ENCODE results near the gene LRRC8C. TPM values are rescaled to one million over a fixed set of nuclear protein-coding genes. Genes with fewer than 3 reads are reported as not detected.

Gene LRRC8C
- polyA plus RNA-seq, 3 donors: 1.3 to 10.4 (median 4.9) TPM

DNA sequence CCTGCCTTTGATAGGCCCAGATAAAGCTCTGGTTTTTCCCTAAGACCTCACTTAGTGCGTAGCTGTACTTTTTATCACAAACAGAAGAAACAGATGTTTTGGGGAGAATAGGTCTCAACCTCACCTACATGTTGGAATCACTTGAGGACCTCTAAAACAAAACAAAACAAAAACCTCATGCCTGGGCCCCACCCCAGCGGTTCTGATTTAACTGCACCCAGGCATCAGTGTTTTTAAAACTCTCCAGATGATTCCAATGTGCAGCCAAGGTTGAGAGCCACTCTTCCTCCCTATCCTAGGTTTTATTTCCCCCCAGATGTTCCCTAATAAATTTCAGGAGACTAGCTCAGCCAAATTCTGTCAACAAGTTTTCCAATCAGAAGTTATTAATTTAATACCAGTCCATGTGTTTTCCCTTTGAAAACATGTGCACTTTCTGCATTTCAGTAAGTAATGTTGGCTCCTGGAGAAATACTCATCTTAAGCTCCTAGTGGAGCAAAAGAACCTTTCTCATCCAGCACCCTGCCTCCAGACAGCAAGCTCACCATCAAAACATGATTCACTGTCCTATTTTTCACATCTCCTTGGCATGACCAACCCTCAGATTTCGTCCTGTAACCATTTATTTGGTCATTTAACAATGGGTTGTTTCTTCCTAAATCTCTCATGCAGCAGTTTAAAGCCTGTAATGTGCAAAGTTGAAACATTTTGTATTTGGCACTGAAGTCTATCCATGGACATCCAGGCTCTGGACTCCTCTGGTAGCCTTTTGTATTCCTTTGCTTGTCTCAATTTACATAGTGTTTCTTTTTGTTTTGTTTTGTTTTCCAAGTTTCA is 27.5 kb downstream of the LRRC8C start:
- WGBS, 3 donors: 55 to 76% (median 63%) methylated on average over 3 of the region's 3 CpGs
- H3K27ac ChIP-seq (ENCODE audit: low read depth, low read length): no peak overlapping the region

DNA sequence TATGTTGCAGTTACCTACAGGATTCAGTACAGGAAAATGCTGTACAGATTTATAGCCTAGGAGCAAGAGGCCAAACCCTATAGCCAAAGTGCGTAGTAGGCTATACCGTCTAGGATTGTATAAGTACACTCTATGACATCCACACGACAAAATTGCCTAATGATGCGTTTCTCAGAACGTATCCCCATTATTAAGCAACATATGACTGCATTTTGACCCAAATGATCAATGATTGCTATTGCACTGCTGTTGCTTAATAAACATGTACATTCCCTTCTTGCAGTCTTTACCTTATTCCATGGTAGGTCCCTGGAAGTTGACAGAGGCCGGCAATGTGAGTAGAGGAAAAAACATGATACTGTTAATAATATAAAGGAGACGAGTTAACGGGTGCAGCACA is 33.0 kb downstream of the LRRC8C start:
- no peak overlapping the region for H3K27ac ChIP-seq (ENCODE audit: low read depth, low read length)
- WGBS, 3 donors: 78 to 95% (median 80%) methylated on average over 8 of the region's 8 CpGs

DNA sequence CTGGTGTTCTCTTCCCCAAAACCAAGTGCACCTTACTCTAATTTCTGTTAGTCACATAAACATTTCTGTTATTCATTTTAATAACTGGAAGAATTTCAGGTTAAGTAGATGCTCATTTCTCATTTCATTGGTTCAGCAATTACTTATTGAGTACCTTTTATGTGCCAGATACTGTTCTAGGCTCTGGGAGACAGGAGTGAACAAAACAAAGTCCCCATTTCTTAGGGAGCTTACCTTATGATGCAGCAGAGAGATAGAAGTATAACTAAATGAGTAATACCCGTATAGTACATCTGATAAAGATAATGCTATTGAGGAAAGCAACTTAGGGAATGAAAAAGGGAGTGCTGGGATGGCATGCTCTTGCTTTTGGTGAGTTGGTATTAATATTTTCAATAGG is 33.7 kb downstream of the LRRC8C start:
- 49 to 81% (median 73%) methylated on average over 1 of the region's 1 CpG for WGBS, 3 donors
- no peak overlapping the region for H3K27ac ChIP-seq (ENCODE audit: low read depth, low read length)

DNA sequence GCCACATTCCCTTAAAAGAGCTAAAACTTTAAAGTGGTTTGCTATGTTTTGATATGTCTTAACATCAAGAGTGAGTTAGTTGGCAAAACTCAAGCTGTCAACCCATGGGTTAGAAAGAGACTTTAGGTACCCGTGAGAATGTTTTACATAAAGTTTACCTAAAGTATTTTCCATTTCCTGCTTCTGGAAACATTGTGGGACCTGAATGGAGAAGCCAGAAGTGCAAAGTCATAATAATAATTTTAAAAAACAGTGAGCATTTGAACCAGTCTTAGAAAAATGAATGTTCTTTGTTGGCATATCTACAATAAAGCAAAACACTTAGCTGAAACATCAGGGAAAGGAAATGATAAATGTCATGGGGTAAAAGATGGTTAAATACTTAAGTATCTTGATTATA is 34.8 kb downstream of the LRRC8C start:
- WGBS, 3 donors: 20 to 60% (median 50%) methylated on average over 1 of the region's 1 CpG
- H3K27ac ChIP-seq (ENCODE audit: low read depth, low read length): no peak overlapping the region

DNA sequence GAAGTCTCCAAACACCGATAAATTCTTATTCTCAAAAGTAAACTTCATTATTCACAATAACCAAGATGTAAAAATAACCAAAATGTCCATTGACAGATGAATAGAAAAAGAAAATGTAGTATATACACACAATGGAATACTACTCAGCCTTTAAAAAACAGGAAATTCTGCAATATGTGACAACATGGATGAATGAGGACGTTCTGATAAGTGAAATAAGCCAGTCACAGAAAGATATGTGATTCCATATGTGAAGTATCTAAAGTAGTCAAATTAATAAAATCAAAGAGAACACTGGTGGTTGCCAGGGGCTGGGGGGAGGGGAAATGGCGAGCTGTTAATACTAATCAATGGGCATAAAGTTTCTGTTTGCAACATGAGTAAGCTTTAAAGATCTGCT is 36.0 kb downstream of the LRRC8C start:
- WGBS, 3 donors: 82 to 92% (median 88%) methylated on average over 3 of the region's 3 CpGs
- no peak overlapping the region for H3K27ac ChIP-seq (ENCODE audit: low read depth, low read length)

DNA sequence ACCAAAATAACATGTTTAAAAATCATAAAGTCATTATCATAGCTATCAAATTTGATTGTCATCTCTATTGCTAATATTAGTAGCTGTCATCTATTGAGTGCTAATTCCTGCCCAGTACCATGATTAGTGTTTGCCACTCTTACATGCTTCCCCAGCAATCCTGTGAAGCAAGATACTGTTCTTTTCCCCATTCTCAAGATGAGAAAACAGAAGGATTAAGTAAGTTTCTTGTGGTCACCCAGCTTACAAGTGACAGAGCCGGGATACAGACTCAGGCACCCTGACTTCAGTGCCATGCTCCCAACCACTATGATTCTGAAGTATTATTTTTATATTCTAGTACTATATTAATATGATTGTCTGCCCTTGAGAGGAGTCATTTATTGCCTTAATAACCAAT is 36.5 kb downstream of the LRRC8C start:
- H3K27ac ChIP-seq (ENCODE audit: low read depth, low read length): no peak overlapping the region
- 64 to 92% (median 66%) methylated on average over 1 of the region's 1 CpG for WGBS, 3 donors

DNA sequence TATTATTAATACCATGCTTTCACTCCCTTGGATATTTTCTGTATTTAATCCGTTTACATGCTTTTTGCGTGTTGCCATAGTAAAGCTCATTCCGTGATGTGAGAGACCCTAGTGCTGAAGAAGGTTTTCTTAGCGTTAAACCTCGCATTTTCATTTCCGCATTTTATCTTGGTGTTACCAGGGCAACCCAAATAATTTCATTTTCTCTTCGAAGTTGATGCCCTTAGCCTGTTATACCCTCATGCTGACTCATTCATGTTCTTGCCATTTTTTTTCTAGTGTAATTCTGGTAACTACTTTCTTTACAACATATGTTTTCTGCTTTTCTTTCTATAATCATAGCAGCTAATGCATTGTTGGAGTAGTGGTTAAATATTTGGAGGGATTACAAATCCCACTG is 37.2 kb downstream of the LRRC8C start:
- H3K27ac ChIP-seq (ENCODE audit: low read depth, low read length): no peak overlapping the region
- 63 to 84% (median 76%) methylated on average over 7 of the region's 7 CpGs for WGBS, 3 donors

DNA sequence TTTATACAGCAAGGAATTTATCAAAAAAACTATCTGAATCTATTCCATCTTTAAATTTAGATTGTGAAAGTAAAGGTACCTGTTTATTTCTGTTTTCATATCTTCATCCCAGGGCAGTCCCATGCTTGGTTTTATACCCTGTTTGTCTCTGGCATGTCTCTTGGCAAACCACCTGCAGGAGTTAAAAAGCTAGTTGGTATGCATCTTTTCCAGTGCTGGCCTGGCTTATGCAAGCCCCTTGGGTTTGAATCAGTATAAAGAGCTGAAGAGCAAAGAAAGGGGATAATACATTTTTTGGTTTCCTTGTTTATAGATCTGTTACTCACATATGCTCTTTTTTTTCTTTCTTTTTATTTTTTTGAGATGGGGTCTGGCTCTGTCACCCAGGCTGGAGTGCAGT is 37.8 kb downstream of the LRRC8C start:
- H3K27ac ChIP-seq (ENCODE audit: low read depth, low read length): no peak overlapping the region

DNA sequence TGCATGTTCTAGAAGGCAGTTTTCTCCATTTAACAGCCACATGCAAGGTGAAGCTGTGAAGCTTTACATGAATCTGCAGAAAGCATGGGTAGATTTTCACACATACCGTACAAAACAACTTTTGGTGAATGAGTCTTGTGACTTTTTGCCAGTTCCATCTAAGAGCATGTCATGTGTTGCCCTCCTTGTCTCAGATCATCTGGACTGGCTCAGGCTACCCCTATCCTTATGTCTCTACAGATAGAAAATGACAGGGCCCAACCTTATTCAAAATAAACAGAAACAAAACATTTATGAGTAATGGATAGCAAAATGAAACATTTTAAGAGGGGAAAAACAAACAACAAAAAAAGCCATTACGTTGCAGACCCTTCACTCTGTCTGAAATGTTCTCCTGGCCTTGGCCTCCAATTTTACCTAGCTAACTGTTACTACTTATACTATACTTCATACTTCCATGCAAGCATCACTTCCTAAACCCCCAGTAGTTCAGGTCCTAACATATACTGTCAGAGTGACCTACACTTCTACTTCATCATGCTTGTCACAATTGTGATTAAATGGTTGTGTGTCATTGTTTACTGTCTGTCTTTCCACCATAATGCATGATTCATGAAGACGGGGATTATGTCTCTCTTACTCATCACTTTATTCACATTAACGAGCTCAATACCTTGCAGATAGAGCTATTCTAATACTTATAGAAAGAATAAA is 39.0 kb downstream of the LRRC8C start:
- 67 to 78% (median 72%) methylated on average over 4 of the region's 4 CpGs for WGBS, 3 donors
- H3K27ac ChIP-seq (ENCODE audit: low read depth, low read length): no peak overlapping the region

DNA sequence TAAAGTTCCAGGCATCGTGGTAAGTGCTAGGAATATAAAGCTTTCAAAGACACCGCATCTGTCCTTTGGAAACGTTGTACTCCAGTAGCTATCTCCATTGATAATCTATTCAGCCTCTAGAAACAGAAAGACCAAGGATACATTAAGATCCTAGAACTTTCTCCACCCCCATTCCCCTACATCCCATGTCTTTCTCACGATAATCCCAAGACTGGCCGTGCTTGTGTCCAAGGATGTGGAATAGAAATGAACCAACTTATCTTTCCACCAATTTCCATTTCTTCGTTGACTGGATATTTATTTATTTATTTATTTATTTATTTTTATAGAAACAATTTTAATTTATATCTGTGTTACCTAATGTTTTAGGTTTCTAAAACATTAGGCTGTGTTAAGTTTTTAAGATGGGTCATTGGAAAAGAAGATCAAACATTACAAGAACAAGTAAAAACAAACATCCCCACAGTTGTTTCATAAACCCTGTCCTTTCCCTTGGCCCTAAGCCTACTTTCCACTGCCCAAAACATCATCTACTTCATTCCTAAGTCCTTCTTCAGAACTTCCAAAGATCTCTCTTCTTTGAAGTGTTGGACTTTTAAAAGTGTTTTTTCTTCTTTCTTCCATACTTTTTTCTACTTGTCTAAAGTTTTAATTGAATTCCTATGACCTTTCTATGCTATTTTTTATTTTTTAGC is 39.7 kb downstream of the LRRC8C start:
- 77 to 81% (median 79%) methylated on average over 6 of the region's 6 CpGs for WGBS, 3 donors
- no peak overlapping the region for H3K27ac ChIP-seq (ENCODE audit: low read depth, low read length)

DNA sequence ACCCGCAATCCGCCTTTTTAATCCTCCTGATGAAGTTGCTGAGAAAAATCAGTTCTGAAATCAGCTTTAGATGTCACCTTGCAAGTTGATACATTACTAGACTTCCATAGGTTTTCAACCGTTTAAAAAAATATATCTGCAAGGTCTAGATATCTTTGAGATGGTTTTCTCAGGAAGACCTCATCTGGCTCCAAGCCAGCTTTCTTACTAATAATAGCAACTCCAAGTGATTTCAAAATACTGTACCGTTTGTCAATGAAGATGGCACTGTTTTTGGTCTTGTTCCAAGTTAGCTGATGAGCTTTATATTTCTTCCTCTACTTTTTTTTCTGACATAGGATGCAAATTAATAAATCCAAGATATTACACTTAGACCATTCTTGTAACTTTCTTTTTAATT is 40.3 kb downstream of the LRRC8C start:
- WGBS, 3 donors: 66 to 83% (median 66%) methylated on average over 4 of the region's 4 CpGs
- H3K27ac ChIP-seq (ENCODE audit: low read depth, low read length): no peak overlapping the region

DNA sequence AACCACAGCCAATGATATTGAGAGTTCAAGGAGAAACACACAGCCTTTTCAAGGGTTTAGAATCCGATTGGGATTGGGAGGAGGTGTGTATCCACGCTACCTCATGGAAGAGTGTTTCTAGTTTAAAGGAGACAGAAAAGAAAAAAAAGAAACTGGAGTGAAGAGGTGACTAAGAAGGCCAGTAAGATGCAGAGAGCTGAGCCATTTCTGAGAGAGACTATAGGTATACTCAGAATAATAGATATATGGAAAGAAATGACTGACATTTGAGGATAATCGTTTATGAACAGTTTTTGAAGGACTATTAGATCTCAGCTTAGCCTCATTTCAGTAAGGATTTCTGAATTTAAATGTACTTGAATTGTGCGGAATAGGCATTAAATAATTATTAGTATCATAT is 42.8 kb downstream of the LRRC8C start:
- WGBS, 3 donors: 85 to 95% (median 95%) methylated on average over 4 of the region's 4 CpGs
- no peak overlapping the region for H3K27ac ChIP-seq (ENCODE audit: low read depth, low read length)

DNA sequence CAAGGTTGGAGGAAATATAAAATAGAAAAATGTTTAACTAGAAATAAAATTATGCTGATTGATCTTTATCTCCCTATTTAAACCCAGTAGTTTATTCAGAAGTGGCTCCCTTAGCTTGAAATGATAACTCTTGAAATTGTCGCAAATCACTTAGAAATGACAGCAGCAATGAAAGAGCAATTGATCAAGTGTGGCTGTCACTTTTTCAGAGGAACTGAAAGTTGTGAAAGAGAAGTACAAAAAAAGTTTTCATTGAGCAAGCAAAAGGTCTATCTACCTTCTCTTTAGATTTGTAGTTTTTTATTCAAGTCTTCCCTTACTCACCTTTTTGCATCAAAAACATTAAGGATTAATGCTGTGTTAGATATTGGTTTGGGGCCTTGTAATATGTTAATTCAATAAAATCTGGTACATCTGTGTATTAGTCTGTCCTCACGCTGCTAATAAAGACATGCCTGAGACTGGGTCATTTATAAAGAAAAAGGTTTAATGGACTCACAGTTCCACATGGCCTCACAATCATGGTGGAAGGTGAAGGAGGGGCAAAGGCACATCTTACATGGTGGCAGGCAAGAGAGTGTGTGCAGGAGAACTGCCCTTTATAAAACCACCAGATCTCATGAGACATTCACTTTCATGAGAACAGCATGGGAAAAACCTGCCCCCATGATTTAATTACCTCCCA is 48.3 kb downstream of the LRRC8C start:
- H3K27ac ChIP-seq (ENCODE audit: low read depth, low read length): no peak overlapping the region
- 83 to 95% (median 94%) methylated on average over 2 of the region's 2 CpGs for WGBS, 3 donors

DNA sequence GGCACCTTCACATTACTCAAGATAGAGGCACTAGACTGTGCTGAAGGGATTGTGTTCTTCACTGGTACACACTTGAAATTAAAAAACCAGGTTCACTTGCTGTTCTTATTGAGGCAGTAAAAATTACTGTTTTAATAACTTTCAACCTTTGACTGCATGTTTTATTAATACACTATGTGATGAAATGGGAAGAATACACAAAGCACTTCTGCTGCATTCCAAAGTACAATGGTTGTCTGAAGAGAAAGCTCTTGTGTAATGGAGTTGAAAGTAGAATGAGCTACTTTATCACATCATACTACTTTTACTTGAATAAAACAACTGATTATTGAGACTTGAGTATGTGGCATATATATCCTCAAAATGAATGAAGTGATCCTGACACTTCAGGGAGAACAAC is 49.7 kb downstream of the LRRC8C start:
- no peak overlapping the region for H3K27ac ChIP-seq (ENCODE audit: low read depth, low read length)

DNA sequence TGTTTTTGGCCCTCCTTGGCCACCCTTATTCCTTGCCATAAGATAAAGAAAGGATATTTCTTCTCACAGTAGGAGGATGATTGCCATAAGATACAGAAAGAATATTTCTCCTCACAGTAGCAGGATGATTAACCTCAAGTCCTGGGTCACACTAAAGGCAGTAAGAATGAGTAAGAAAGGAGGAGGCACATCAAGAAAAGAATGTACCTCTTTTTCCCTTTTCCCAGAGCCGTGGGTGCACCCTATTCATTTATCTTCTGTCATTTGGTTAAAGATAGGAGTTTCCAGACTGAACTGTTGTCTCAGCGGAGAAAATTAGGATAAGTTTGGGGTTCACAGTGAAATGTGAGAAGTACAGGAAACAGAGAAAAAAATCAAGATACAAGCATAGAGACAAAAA is 52.5 kb downstream of the LRRC8C start:
- no peak overlapping the region for H3K27ac ChIP-seq (ENCODE audit: low read depth, low read length)
- 81 to 84% (median 82%) methylated on average over 2 of the region's 2 CpGs for WGBS, 3 donors

DNA sequence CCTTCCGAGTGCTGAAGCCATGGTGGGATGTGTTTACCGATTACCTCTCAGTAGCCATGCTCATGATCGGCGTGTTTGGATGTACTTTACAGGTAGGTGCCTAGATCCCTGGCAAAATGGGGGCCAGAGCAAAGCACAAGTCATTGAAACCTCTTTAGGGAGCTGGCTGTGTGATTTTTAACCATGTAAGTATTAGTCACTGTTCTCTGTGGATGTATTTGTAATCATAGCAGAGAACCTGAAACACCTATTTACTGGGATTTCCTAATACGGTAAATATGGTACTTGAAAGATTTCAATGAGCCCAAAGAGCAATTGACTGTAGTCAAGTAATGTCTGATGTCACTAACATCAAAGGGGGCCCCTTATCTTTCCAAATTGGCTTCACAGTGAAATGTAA is 53.6 kb downstream of the LRRC8C start:
- WGBS, 3 donors: 88 to 97% (median 96%) methylated on average over 5 of the region's 5 CpGs
- no peak overlapping the region for H3K27ac ChIP-seq (ENCODE audit: low read depth, low read length)

DNA sequence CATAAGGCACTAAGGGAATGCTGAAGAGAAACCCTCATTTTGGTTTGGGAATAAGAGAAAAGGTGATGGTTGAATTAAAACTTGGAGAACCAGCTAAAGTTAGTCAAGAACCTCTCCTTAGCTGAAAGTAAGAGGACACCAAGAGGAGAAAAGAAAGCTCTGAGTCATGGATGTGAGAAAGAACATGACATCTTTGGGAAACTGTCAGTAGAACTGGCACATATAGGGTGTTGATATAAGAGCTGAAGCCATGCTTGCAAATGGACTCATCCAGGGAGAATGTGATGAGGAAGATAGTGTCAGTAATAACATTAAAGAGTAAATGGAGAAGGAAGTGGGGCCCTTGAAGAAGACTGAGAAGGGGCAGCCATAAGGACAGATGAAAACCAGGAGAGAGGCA is 54.3 kb downstream of the LRRC8C start:
- H3K27ac ChIP-seq (ENCODE audit: low read depth, low read length): no peak overlapping the region

DNA sequence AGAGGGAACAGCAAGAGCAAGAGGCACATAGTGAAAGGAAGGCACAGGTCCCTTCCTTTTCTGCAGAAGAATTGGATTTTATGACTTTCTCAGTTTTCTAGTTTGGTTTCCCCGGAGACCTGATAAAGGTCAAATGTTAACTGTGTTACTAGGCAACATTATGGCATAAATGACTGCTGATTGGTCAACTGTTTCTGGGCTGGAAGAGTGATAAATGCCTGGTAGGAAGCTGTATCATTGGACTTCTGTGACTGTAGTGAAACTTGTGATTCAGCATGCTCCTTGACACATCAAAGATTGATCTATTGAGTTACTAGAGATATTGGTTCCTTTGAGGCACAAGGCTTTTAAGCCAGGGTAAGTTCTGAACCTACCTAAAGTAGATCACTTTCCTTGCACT is 55.7 kb downstream of the LRRC8C start:
- 82 to 94% (median 85%) methylated on average over 1 of the region's 1 CpG for WGBS, 3 donors
- H3K27ac ChIP-seq (ENCODE audit: low read depth, low read length): no peak overlapping the region

DNA sequence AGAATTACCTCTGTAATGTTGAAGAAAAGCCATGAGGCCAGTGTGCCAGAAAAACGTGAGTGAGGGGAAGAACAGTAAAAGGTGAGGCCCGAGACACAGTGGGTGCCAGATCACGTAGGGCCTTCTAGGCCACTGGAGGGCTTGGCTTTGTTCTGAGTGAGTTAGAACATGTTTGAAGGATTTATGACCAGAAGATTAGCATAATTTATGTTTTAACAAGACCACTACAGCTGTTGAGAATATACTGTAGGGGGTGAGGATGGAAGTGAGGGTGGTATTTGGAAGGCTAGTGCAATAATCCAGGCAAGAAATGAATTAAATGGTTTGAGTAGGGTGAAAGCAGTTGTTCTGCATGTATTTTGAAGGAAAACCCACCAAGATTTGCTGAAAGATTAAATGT is 56.3 kb downstream of the LRRC8C start:
- no peak overlapping the region for H3K27ac ChIP-seq (ENCODE audit: low read depth, low read length)
- 87 to 96% (median 88%) methylated on average over 3 of the region's 3 CpGs for WGBS, 3 donors
